MM.1S (cell line): ENCODE results near the gene SLC23A2.

Source experiments
- CTCF ChIP-seq: fragments of 300-600 bp; sonication (generic); IDR thresholded peaks from 2 replicates; pipeline ENCODE4 v1.5.1; 2016; ENCODE audit warnings: antibody characterized with exemption, low read length, mixed read lengths
- EZH2 ChIP-seq: fragments of 300-600 bp; sonication (generic); optimal IDR thresholded peaks from 2 replicates; pipeline ENCODE3; 2017; ENCODE audit warnings: low read depth, mild to moderate bottlenecking, antibody characterized with exemption, low read length, mixed read lengths
- EZH2phosphoT487 ChIP-seq: fragments of 300-600 bp; sonication (generic); IDR thresholded peaks from 2 replicates; pipeline ENCODE4 v1.6.1; 2018; ENCODE audit warnings: antibody characterized with exemption, low read length

- TF ChIP-seq CTCF (no peak), EZH2 (no peak), EZH2phosphoT487 (no peak)
Observed at GRCh38 chr20:4876301-4876700, 125.0 kb downstream of the SLC23A2 start.
